DMS53 treated with DMSO at 0.1 percent for 48 hours (cell line): ENCODE data around the gene DNAAF2.
"Not testable (repeated sequence)": the region's sequence is repeated elsewhere in the genome, so short reads cannot be mapped to it uniquely, and the experiment has no call there.

Source experiments
- DNase-seq: peaks from one replicate; lab custom pipeline; 2025; ENCODE audit not compliant: unreplicated experiment; lab: John Stamatoyannopoulos, UW

The DNAAF2 gene, protein sequence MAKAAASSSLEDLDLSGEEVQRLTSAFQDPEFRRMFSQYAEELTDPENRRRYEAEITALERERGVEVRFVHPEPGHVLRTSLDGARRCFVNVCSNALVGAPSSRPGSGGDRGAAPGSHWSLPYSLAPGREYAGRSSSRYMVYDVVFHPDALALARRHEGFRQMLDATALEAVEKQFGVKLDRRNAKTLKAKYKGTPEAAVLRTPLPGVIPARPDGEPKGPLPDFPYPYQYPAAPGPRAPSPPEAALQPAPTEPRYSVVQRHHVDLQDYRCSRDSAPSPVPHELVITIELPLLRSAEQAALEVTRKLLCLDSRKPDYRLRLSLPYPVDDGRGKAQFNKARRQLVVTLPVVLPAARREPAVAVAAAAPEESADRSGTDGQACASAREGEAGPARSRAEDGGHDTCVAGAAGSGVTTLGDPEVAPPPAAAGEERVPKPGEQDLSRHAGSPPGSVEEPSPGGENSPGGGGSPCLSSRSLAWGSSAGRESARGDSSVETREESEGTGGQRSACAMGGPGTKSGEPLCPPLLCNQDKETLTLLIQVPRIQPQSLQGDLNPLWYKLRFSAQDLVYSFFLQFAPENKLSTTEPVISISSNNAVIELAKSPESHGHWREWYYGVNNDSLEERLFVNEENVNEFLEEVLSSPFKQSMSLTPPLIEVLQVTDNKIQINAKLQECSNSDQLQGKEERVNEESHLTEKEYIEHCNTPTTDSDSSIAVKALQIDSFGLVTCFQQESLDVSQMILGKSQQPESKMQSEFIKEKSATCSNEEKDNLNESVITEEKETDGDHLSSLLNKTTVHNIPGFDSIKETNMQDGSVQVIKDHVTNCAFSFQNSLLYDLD

DNA sequence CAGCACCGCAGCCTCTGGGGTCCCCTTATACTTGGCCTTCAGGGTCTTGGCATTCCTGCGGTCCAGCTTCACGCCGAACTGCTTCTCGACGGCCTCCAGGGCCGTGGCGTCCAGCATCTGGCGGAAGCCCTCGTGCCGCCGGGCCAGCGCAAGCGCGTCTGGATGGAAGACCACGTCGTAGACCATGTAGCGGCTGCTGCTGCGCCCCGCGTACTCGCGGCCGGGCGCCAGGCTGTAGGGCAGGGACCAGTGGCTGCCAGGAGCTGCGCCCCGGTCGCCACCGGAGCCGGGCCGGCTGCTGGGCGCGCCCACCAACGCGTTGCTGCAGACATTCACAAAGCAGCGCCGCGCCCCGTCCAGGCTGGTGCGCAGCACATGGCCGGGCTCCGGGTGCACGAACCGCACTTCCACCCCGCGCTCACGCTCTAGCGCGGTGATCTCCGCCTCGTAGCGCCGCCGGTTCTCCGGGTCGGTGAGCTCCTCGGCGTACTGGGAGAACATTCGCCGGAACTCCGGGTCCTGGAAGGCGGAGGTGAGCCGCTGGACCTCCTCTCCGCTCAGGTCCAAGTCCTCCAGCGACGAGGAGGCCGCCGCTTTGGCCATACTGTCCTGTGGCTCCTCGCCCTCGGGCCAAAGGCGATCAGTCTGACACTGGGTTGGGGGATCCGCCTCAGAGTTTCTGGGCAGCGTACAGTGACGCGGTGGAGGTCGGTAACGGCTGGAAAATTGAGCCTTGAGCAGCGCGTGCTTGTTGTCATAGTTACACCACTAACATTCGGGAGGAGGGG, at the start of gene DNAAF2:
DNAAF2 (minus strand) TSS at position 698 of the 788 bp plus-strand sequence; CDS start at position 603, 95 bp downstream.
- peak; percentile 74 for DNase-seq

DNA sequence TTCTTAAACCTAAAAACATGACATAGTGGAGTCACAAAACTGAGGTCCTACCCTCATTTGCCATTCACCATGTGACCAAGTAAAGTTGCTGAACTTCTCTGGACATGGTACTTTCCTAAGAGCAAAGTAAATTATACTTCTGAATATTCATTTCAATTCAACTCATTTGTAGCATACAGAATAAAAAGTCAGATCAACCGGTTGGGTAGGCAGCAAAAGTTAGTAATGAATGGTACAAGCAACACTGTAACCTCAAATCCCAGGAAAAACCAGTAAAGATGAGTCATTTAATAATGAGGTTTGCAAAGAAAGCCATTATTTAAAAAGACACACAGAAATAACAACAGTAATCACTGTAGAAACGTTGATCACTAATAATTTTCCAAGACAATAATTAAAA, 44.2 kb upstream of the DNAAF2 start:
- no peak for DNase-seq

DNA sequence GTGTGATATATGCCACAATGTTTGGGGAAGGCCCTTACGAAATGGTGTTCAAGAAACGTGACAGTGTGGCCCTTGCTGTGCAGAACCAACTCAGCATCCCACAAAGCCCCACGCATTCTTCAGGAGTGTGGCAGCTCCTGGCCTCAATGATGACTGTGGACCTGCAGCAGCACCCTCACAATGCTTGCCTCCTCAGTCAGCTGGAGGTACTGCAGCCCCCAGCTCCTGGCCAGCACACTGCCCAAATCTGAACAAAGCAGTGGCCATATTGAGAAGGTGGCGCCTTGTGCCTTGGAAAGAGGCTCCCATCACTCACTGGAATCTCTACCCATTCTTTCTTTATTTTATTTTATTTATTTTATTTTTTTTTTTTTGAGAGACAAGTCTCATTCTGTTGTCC, 42.6 kb upstream of the DNAAF2 start:
- DNase-seq: no peak

DNA sequence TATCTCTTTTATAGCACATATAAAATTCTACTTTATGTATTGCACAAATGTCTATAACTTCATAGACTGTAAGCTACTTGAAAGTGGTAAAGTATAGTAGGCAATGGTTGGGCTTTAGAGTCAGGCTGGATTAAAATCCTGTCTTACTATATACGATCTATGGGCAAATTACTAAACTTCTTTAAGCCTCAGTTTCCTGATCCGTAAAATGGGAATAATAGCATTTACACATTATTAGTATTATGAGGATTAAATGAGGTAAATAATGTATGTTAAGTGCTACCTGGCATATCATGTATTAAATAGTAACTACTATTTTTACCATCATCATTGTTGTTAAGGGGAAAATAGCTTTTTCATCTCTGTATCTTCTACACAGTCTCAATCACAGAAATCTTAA, 38.5 kb upstream of the DNAAF2 start:
- DNase-seq: no peak

DNA sequence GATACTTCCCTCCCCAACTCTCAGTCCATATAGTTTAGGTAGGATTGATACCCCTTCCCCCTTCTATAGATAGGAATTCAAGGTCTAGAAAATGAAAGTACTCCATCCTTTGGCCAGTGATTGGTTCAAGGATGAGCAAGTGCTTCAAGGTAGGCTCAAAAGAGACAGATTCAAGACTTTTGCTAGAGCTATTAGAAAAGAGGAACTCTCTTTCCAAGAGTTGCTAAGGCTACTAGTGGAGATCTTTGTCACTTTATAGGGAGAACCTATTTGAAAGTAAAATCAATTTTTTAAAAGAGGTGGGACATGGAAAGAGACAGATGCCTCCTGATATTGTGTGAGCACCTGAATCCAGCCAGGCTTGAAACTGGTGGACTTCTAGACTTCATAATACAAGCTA, 35.4 kb upstream of the DNAAF2 start:
- no peak for DNase-seq

DNA sequence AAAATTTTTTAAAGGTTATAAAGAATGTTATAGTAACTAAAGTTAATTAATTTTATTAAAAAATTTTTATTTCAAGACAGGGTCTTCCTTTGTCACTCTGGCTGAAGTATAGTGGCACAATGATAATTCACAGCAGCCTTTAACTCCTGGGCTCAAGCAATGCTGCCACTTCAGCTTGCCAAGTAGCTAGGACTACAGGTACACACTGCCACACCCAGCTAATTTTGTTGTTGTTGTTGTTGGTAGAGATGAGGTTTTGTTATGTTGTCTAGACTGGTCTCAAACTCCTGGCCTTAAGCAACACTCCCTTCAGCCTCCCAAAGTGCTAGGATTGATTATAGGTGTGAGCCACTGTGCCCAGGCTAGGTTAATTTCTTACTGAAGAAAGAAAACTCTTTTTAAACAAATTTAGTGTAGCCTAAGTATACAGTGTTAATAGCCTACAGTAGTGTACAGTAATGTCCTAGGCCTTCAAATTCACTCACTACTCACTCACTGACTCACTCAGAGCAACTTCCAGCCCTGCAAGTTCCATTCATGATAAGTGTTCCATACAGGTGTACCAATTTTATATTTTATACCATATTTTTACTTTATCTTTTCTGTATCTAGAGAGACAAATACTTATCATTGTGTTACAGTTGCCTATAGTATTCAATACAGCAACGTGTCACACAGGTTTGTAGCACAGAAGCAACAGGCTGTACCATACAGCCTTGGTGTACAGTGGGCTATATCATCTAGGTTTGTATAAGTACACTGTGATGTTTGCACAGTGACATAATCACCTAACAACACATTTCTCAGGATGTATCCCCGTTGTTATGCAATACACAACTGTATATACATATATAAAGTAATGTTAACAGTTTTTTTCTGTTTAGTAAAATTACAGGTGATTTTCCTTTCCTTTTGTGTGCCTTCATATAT, 24.7 kb upstream of the DNAAF2 start:
- DNase-seq: peak; percentile 23

DNA sequence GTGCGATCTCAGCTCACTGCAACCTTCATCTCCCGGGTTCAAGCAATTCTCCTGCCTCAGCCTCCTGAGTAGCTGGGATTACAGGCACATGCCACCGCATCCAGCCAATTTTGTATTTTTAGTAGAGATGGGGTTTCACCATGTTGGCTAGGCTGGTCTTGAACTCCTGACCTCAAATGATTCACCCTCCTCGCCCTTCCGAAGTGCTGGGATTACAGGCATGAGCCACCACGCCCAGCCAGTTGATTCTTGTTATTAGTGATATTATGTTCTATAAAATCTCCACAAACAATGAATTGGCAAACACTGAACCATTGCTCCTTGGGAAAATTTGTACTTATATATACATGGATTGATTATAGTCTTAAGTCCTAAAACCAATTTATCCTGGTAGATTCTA, 22.5 kb upstream of the DNAAF2 start:
- DNase-seq: not testable (repeated sequence)

DNA sequence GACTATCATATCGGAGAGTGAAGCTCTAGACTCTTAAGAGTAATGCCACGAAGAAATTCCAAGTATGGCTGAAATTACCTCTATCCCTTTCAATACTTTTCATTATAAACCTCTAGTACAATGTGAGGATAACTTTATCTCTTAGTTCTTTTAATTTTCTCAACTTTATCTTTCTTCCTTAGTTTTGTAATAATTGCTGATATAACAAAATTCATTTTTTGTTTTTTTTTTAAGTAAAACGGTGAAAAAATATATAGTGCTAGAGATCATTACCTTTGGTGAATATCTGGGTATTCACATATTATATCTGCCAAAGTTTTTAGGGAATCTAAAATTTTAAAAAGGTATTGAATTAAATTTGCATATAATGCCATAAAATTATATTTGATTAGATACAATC, 19.5 kb upstream of the DNAAF2 start:
- no peak for DNase-seq

DNA sequence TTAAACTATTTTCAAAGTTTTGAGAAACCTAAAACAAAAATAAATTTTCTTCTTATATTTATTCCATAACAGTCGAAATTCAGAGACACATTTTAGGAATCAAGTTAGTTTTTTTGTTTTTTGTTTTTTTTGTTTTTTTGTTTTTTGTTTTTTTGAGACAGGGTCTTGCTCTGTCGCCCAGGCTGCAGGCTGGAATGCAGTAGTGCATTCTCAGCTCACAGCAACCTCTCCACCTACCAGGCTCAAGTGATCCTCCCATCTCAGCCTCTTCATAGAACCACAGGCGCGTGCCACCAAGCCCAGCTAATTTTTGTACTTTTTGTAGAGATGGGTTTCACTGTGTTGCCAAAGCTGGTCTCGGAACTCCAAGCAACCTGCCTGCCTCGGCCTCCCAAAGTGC, 18.5 kb upstream of the DNAAF2 start:
- no peak for DNase-seq

DNA sequence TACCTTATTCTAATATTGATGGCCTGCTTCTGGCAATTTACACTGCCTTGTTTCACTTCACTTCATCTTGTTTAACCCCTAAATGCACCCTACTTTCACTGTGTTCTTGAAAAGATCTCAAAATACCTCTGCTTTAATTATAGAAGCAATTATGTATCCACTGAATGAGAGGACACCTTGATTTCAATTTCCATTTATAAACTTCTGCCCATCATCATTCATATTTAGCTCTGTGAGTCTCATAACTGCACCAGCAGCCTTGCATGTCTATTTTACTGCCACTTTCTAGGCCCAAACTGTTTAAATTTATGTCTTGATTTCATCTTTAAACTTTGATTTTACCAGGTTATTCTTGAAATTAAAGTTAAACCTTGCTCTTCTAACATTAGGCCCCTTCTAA, 7.1 kb upstream of the DNAAF2 start:
- DNase-seq: no peak

DNA sequence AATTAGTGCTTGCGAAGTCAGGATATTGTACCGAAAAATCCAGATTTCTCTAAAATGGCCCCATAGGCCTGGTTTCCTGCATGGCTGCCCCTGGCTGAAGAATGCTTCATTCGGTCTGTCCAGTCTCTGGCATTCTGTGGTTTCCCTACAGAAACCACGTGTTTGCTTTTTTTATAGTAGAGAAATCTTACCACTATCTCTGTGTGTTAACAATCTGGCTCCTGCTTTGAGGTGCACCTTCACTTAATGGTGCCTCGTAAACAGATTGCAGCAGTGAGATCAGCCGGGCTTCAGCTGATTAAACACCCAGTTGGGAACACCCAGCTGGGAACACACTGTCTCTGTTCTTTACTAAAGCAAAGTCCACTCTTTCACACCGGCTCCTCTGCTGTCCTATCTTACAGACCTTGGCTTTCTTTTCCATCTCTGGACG, 6.7 kb upstream of the DNAAF2 start:
- peak; percentile 64 for DNase-seq

DNA sequence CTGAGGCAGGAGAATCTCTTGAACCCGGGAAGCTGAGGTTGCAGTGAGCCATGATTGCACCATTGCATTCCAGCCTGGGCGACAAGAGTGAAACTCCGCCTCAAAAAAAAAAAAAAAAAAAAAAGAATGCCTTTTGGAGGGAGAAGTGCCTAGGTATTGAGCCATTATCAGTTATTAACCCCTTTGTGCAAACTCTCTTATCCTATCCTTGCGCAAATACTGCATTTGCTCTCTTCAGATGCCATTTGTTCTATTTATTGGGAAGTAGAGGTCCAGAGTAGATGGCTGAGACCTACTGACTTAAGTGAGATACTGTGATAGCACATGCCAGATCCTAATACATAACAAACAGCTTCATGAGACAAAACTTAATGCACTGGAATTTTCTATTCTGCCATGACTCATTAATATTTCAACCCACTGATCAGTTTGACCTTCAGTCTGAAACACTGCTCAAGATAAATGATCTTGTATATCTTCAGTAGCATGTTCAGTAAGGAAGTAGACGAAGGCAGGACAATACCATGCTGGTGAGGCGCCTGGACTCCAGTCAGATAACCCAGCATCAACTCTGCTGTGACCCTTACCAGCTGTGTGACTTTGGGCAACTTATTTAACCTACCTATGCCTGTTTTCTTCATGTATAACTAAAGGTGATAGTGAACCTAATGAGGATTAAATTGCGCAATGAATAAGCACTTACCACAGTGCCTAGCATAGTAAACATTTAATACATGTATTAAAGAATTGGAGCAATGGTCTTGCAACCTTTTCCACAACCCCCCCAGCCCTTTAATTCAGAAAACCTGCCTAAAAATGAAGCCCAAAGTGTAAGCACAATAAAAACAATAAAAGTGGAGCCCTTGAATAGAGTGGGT, 5.7 kb upstream of the DNAAF2 start:
- DNase-seq: no peak

DNA sequence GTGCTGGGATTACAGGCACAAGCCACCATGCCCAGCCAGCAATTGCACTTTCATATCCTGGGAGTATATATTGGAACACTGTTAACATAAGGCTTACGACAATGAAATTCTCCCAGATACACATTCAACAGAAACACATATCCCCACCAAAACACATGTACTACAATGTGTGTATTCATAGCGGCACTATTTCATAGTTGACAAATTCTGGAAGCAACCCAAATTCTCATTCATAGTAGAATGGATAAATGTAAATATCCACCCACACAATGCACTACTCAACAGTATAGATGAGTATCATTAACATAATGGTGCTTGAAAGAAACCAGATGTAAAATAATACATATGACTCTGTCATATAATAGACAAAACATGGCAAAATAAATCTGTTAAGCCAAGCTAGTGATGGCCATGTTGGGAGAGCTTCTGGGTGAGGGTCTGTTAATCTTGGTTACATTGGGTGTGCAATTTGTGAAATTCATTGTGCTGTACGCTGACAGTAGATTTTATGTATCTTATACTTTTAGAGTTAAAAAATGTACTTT, 2.6 kb upstream of the DNAAF2 start:
- no peak for DNase-seq

DNA sequence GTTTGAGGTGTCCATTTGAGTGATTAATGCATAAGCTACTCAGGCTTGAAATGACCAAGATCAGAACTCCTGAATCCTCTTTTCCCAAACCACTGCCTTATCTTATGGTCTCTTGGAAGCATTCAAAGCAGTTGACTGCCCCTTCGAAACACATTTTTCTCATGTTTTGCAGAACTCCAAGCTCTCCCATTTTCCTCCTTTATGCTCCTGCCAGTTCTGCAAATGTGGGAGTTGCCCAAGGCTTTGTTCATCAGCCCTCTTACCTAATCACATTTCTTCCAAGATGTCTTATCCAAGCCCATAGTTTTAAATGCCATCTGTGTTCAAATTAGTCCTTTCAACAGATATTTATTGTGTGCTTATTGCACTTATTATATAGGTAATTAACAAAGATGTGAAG, 1.8 kb upstream of the DNAAF2 start:
- DNase-seq: no peak

DNA sequence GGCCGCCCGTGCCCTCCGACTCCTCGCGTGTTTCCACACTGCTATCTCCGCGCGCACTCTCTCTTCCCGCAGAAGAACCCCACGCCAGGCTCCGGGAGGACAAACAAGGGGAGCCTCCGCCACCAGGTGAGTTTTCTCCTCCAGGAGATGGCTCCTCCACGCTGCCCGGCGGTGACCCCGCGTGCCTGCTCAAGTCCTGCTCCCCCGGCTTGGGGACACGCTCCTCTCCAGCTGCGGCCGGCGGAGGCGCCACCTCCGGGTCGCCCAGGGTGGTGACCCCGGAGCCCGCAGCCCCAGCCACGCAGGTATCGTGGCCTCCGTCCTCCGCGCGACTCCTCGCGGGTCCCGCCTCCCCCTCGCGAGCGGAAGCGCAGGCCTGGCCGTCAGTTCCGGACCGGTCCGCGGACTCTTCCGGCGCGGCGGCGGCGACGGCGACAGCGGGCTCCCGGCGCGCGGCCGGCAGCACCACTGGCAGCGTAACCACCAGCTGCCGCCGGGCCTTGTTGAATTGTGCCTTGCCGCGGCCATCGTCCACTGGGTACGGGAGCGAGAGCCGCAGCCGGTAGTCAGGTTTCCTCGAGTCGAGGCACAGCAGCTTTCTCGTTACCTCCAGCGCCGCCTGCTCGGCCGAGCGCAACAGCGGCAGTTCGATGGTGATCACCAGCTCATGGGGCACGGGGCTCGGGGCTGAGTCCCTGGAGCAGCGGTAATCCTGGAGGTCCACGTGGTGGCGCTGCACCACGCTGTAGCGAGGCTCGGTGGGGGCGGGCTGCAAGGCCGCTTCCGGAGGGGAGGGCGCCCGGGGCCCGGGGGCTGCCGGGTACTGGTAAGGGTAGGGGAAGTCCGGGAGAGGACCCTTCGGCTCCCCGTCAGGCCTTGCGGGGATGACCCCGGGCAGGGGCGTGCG, 1.2 kb downstream of the DNAAF2 start:
- peak; percentile 84 for DNase-seq

DNA sequence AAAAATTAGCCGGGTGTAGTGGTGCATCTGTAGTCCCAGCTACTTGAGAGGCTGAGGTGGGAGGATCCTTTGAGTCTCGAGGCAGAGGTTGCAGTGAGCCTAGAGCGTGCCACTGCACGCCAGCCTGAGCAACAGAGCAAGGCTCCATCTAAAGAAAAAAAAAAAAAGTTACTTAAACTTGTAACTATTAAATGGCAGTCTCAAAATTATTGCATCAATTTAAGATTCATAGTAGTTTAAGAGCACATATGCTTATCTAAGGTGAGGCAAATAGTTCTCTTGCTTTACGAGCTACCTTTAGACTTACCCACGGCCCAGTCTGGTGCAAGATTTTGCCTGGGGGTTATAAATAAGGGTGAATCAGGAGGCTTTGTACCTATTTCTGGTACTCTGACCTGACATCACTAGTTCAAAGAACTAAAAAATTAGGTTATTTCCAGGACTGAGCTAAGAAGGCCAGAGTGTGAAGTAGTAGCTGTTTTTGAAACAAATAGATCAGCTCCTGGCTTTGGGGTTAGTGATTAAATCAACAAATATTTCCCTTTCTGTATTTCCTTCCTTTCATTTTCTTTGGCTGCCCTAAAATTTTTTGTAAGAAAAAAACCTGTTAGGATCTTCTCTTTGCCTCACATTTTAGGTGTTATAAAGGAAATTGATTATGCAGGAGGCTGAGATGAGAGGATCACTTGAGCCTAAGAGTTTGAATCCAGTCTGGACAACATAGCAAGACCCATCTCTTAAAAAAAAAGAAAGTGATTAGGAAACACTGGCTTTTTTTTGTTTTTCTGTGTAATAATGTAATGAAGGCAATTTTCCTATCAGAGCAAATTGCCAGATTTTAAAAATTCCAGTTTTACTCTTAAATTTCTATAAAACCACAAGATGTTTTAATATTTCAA, 10.9 kb downstream of the DNAAF2 start:
- DNase-seq: no peak

DNA sequence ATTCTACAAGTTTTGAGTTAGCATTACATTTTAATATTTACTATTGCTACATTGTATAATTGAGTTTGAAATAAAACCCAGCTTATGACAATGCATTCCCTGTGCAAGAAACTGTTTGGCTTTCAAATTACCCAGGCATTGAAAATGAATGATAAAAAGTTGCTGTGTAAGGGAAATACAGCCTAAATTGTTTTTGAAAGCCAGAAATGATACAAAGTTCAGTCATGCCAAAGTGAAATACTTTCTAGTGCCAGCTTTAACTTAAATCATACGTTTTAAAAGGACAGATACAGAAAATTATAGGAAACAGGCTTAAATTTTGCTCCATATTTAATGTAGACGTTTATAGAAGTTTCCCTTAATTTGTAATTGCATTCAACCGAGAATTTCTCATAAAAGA, 11.7 kb downstream of the DNAAF2 start:
- no peak for DNase-seq
